HG03354 (cell line): ENCODE results near the gene HMSD.
"Not testable (repeated sequence)": the region's sequence is repeated elsewhere in the genome, so short reads cannot be mapped to it uniquely, and the experiment has no call there.

Source experiments
- ATAC-seq: cut with Tn5 transposase; IDR thresholded peaks from one replicate; pipeline ENCODE4 v1.9.1; 2021; ENCODE audit warnings: mild to moderate bottlenecking; ENCODE audit not compliant: unreplicated experiment, poor library complexity, severe bottlenecking

Gene HMSD

GRCh38 chr18:63949068-63949737 lies at the start of gene HMSD:
Gene HMSD, plus strand, starts transcription at chr18:63949301. Its CDS starts 4,155 bp downstream, at chr18:63953456.
- peak; percentile 83 for ATAC-seq

GRCh38 chr18:63903851-63904570 lies 45.1 kb upstream of the HMSD start:
- no peak for ATAC-seq

- no peak for ATAC-seq
Measured at GRCh38 chr18:63904694-63905093, 44.4 kb upstream of the HMSD start.

- ATAC-seq: no peak
Measured at GRCh38 chr18:63905361-63905760, 43.7 kb upstream of the HMSD start.

- no peak for ATAC-seq
Measured at GRCh38 chr18:63906056-63906455, 43.0 kb upstream of the HMSD start.

- peak; percentile 64 for ATAC-seq
Measured at GRCh38 chr18:63907664-63908063, 41.4 kb upstream of the HMSD start, which contains the start of gene SERPINB10. Gene SERPINB10, plus strand, starts transcription at chr18:63907958. Its CDS starts 7,553 bp downstream, at chr18:63915511.

- ATAC-seq: no peak
Measured at GRCh38 chr18:63908858-63909257, 40.2 kb upstream of the HMSD start.

GRCh38 chr18:63909870-63910269 lies 39.2 kb upstream of the HMSD start:
- peak; percentile 70 for ATAC-seq

GRCh38 chr18:63917817-63918216 lies 31.3 kb upstream of the HMSD start:
- ATAC-seq: no peak

- no peak for ATAC-seq
Measured at GRCh38 chr18:63922049-63922448, 27.1 kb upstream of the HMSD start.

- ATAC-seq: no peak
Measured at GRCh38 chr18:63924551-63924950, 24.6 kb upstream of the HMSD start.

GRCh38 chr18:63928331-63928730 lies 20.8 kb upstream of the HMSD start:
- no peak for ATAC-seq

GRCh38 chr18:63929369-63929768 lies 19.7 kb upstream of the HMSD start:
- not testable (repeated sequence) for ATAC-seq

GRCh38 chr18:63930773-63931354 lies 18.2 kb upstream of the HMSD start:
- no peak for ATAC-seq

GRCh38 chr18:63936156-63936931 lies 12.8 kb upstream of the HMSD start:
- ATAC-seq: peak; percentile 99

GRCh38 chr18:63936932-63937393 lies 12.1 kb upstream of the HMSD start:
- ATAC-seq: no peak

GRCh38 chr18:63940008-63940407 lies 9.1 kb upstream of the HMSD start:
- ATAC-seq: no peak

GRCh38 chr18:63940543-63941050 lies 8.5 kb upstream of the HMSD start:
- ATAC-seq: not testable (repeated sequence)

GRCh38 chr18:63947051-63947790 lies 1.9 kb upstream of the HMSD start:
- no peak for ATAC-seq
